Karpas-422 (cell line): ENCODE results near the gene ATP1B3. TPM values are rescaled to one million over a fixed set of nuclear protein-coding genes. Genes with fewer than 3 reads are reported as not detected.

Experiments
- DNase-seq: peaks from one replicate; pipeline ENCODE4 v3.0.0-alpha.2; 2015
- H2AFZ ChIP-seq: fragments of 200-600 bp; sonication (generic); 2 replicates; pipeline ENCODE4 v1.6.1; 2014; ENCODE audit warnings: antibody characterized with exemption, low read length, mixed read lengths
- H3K27ac ChIP-seq: fragments of 200-600 bp; sonication (generic); 2 replicates; pipeline ENCODE4 v1.5.1; 2014; ENCODE audit warnings: mild to moderate bottlenecking, low read length, moderate library complexity
- H3K27me3 ChIP-seq: fragments of 200-600 bp; sonication (generic); 2 replicates; pipeline ENCODE4 v1.6.1; 2014; ENCODE audit warnings: low read length, mixed read lengths
- H3K36me3 ChIP-seq: fragments of 200-600 bp; sonication (generic); 2 replicates; pipeline ENCODE4 v1.6.1; 2014; ENCODE audit warnings: low read length, mixed read lengths; ENCODE audit not compliant: insufficient read depth
- H3K4me1 ChIP-seq: fragments of 200-600 bp; sonication (generic); 2 replicates; pipeline ENCODE4 v1.6.1; 2014; ENCODE audit warnings: mild to moderate bottlenecking, low read length, mixed read lengths
- H3K4me2 ChIP-seq: fragments of 200-600 bp; sonication (generic); 2 replicates; pipeline ENCODE4 v1.6.1; 2014; ENCODE audit warnings: low read length, low read depth, mild to moderate bottlenecking; ENCODE audit not compliant: poor library complexity, severe bottlenecking
- H3K4me3 ChIP-seq: fragments of 200-600 bp; sonication (generic); 2 replicates; pipeline ENCODE4 v1.5.1; 2014; ENCODE audit warnings: mild to moderate bottlenecking, antibody characterized with exemption, low read length, mixed read lengths
- H3K79me2 ChIP-seq: fragments of 200-600 bp; sonication (generic); 2 replicates; pipeline ENCODE4 v1.6.1; 2014; ENCODE audit warnings: mild to moderate bottlenecking, low read length, mixed read lengths
- H3K9ac ChIP-seq: fragments of 200-600 bp; sonication (generic); 2 replicates; pipeline ENCODE4 v1.6.0; 2014; ENCODE audit warnings: low read length
- H3K9me2 ChIP-seq: fragments of 200-600 bp; sonication (generic), shearing (Covaris generic); replicated peaks from 2 replicates; pipeline ENCODE4 v1.6.0; 2014; ENCODE audit warnings: mild to moderate bottlenecking, low read length, moderate library complexity; ENCODE audit not compliant: insufficient read depth
- H3K9me3 ChIP-seq: fragments of 300-700, 200-600 bp; sonication (generic); 2 replicates; pipeline ENCODE4 v1.6.1; 2014; ENCODE audit warnings: low read length, mixed read lengths
- H4K20me1 ChIP-seq: fragments of 200-600 bp; sonication (generic); 2 replicates; pipeline ENCODE4 v1.6.1; 2014; ENCODE audit warnings: mild to moderate bottlenecking, antibody characterized with exemption, low read length, low read depth; ENCODE audit not compliant: insufficient read depth
- total RNA-seq: library from RNA; depleted of rRNA; stranded (reverse); fragments of >200 nt; shearing (Covaris generic); gene quantifications from 2 replicates; pipeline ENCODE4 v1.2.3, GENCODE V29; 2014; ENCODE audit warnings: low replicate concordance

Gene ATP1B3
- total RNA-seq, 1 experiment from 2014 or later = 68.7 TPM

GRCh38 chr3:141864281-141864970, 12.0 kb upstream of the ATP1B3 start:
- Histone ChIP-seq H3K79me2 (no peaks in the 10 kb centered on the region), H3K27ac (no peak overlapping the region), H2AFZ (no peak overlapping the region), H3K36me3 (no peaks in the 10 kb centered on the region), H3K4me2 (no peak overlapping the region), H3K9me3 (no peaks in the 10 kb centered on the region), H3K4me3 (no peak overlapping the region), H3K9me2 (no peaks in the 10 kb centered on the region), H3K9ac (no peak overlapping the region), H3K4me1 (no peaks in the 10 kb centered on the region), H4K20me1 (no peaks in the 10 kb centered on the region), H3K27me3 (no peaks in the 10 kb centered on the region)
- no peak for DNase-seq

- Histone ChIP-seq H3K4me1 (no peaks in the 10 kb centered on the region), H2AFZ (no peak overlapping the region)
- DNase-seq = no peak
These were observed 11.3 kb upstream of the ATP1B3 start for GRCh38 chr3:141865101-141865500.

DNA sequence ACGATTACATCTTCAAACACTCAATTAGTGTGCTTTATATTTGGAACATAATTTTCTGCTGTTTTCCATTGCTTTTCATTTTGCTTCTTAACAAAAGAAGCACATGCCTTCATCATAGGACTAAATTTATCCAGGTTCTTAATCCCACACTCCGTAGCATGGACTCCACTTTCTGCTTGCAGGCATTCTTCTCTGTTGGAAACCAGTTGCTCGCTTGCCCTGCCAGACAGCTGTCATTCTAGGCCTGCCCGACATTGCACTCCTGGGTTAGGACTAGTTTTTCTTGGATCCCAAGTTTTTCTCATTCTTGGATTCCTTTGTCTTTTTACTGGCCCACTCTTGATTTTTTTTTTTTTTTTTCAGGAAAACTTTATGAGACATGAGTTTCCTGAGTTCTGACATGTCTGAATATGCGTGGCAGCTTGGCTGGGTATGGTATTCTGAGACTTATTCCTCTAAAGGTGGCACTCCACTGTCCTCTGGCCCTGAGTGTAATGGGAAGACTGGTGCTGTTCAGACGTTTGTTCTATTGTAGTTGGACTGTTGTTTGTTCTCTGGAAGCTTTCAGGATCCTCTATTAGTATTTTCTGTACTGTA, 6.3 kb upstream of the ATP1B3 start:
- no peak overlapping the region for H3K27ac ChIP-seq
- no peaks in the 10 kb centered on the region for H3K27me3 ChIP-seq
- no peaks in the 10 kb centered on the region for H3K9me2 ChIP-seq
- H3K4me3 ChIP-seq = no peak overlapping the region
- no peaks in the 10 kb centered on the region for H3K9me3 ChIP-seq
- H2AFZ ChIP-seq = no peak overlapping the region
- H3K4me1 ChIP-seq = peaks cover 3% of the 10 kb centered on the region
- H3K79me2 ChIP-seq = no peaks in the 10 kb centered on the region
- no peak for DNase-seq
- H3K4me2 ChIP-seq = no peak overlapping the region
- H4K20me1 ChIP-seq = no peaks in the 10 kb centered on the region
- H3K36me3 ChIP-seq = no peaks in the 10 kb centered on the region
- no peak overlapping the region for H3K9ac ChIP-seq

More at GRCh38 chr3:141865101-141865500, 11.3 kb upstream of the ATP1B3 start:
- Histone ChIP-seq H3K27me3 (no peaks in the 10 kb centered on the region), H3K36me3 (no peaks in the 10 kb centered on the region), H3K4me2 (no peak overlapping the region), H3K9ac (no peak overlapping the region), H3K4me3 (no peak overlapping the region), H3K27ac (no peak overlapping the region), H3K9me3 (no peaks in the 10 kb centered on the region), H3K79me2 (no peaks in the 10 kb centered on the region), H4K20me1 (no peaks in the 10 kb centered on the region), H3K9me2 (no peaks in the 10 kb centered on the region)

DNA sequence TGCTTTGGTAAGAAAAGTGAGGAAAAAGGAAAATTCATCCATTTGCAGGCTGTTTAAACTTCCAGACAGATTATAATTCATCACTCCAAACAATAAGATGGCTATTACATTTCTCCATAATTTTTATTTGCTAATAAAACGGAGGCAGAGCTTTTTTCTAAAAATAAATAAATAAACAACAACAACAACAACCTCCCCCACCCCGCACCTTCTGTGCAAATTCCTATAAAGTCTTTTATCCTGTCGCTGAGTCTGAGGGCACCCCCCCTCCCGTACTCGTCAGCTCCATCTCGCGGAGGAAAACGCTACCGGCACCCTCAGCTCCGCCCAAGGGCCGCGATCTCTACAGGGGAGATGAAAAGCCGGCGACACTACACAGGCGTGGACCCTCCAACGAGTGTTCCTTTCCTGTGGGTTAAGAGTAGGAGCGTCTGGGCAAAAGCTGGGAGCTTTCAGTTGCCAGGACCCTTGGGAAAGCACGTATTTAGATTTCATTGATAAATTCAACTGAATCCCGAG, 1.0 kb upstream of the ATP1B3 start:
- peak overlapping the region; percentile 96 for H3K4me2 ChIP-seq
- peaks cover 39% of the 10 kb centered on the region for H3K79me2 ChIP-seq
- no peaks in the 10 kb centered on the region for H3K9me3 ChIP-seq
- peak overlapping the region; percentile 93 for H2AFZ ChIP-seq
- peak overlapping the region; percentile 78 for H3K4me3 ChIP-seq
- H3K4me1 ChIP-seq = peaks cover 29% of the 10 kb centered on the region
- H3K27me3 ChIP-seq = no peaks in the 10 kb centered on the region
- peak overlapping the region; percentile 79 for H3K27ac ChIP-seq
- 0 out of 2 replicates have a peak, but pooled peaks cover 4% of the 10 kb centered on the region for H4K20me1 ChIP-seq
- peak overlapping the region; percentile 79 for H3K9ac ChIP-seq
- peaks cover 7% of the 10 kb centered on the region; the same call in 1 of the 2 replicates for H3K36me3 ChIP-seq
- DNase-seq = peak; percentile 95
- H3K9me2 ChIP-seq = no peaks in the 10 kb centered on the region

GRCh38 chr3:141875893-141876380, 506 bp upstream of the ATP1B3 start:
- peak overlapping the region; percentile 79 for H3K27ac ChIP-seq
- H3K9ac ChIP-seq = peak overlapping the region; percentile 79
- H3K4me1 ChIP-seq = peaks cover 32% of the 10 kb centered on the region
- H2AFZ ChIP-seq = peak overlapping the region; percentile 93
- peaks cover 44% of the 10 kb centered on the region for H3K79me2 ChIP-seq
- no peaks in the 10 kb centered on the region for H3K9me3 ChIP-seq
- 0 out of 2 replicates have a peak, but pooled peaks cover 4% of the 10 kb centered on the region for H4K20me1 ChIP-seq
- no peaks in the 10 kb centered on the region for H3K27me3 ChIP-seq
- DNase-seq = no peak
- peaks cover 10% of the 10 kb centered on the region; the same call in 1 of the 2 replicates for H3K36me3 ChIP-seq
- H3K9me2 ChIP-seq = no peaks in the 10 kb centered on the region
- peak overlapping the region; percentile 78 for H3K4me3 ChIP-seq
- H3K4me2 ChIP-seq = peak overlapping the region; percentile 96

DNA sequence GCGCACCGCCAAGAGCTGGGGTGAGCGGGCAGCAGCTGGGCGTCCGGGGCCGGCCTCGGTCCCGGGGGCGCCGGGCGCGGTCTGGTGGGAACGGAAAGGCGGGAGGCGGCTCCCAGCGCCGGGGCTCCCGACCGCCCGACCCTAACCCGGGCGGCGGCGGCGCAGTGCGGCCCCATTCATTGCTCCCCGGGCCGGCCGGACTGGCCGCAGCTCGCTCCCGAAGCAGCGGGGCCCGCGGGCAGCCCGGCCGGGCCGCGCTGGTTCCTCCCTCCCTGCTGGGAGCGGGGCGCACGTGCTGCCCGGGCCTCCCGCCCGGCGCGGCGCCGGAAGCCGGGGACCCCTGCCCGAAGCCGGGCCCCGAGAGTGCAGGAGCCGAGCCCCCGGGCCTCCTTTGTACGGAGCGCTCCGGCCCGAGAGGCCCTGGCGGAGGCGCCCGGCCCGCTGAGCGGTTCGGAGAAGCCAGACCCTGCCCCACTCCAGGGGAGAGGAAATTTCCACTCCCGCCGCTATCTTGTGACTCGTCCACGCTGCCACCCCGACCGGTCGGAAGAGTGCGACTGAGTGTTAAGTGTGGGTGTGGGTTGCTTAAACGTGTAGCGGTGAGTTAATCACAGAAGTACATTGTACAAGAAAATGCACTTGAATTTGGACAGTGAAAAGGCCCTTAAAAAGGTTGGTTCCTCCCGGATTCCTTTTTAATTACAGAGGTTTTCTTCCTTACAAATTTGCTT, 613 bp downstream of the ATP1B3 start:
- peak overlapping the region; percentile 96 for H3K4me2 ChIP-seq
- H3K27ac ChIP-seq = peak overlapping the region; percentile 79
- H3K4me3 ChIP-seq = peak overlapping the region; percentile 97
- H2AFZ ChIP-seq = peak overlapping the region; percentile 52; the same call in 1 of the 2 replicates
- no peaks in the 10 kb centered on the region for H3K9me2 ChIP-seq
- 0 out of 2 replicates have a peak, but pooled peaks cover 4% of the 10 kb centered on the region for H4K20me1 ChIP-seq
- H3K79me2 ChIP-seq = peaks cover 55% of the 10 kb centered on the region
- peaks cover 38% of the 10 kb centered on the region for H3K4me1 ChIP-seq
- peak overlapping the region; percentile 99 for H3K9ac ChIP-seq
- peak; percentile 74 for DNase-seq
- no peaks in the 10 kb centered on the region for H3K27me3 ChIP-seq
- H3K36me3 ChIP-seq = peaks cover 21% of the 10 kb centered on the region
- H3K9me3 ChIP-seq = no peaks in the 10 kb centered on the region

DNA sequence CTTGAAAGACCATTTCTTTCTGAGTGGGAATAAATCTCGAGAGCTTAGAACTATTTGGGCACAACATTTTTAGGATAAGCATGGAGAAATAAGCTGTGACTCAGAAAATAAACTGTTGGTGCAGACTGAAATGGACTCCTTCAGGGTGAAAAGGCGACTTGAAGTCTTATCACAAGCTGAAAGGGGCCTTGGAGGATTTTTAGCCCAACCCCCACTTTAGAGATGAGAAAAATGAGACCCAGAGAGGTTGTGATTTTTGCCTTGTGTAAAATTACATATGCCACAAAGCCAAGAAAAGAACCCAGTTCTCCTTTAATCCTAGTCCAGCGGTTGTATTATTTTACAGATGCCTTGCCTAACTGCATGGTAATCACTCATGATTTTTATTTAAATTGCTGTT, 1.5 kb downstream of the ATP1B3 start:
- Histone ChIP-seq H3K36me3 (peaks cover 22% of the 10 kb centered on the region), H3K4me1 (peaks cover 38% of the 10 kb centered on the region), H3K9ac (peak overlapping the region; percentile 99), H3K4me2 (peak overlapping the region; percentile 96), H3K9me3 (no peaks in the 10 kb centered on the region), H3K27ac (peak overlapping the region; percentile 79), H4K20me1 (0 out of 2 replicates have a peak, but pooled peaks cover 4% of the 10 kb centered on the region), H3K9me2 (no peaks in the 10 kb centered on the region), H2AFZ (no peak overlapping the region), H3K79me2 (peaks cover 64% of the 10 kb centered on the region), H3K4me3 (peak overlapping the region; percentile 97), H3K27me3 (no peaks in the 10 kb centered on the region)
- peak; percentile 79 for DNase-seq
